ENCODE results near the gene DDX54. TPM values are rescaled to one million over a fixed set of nuclear protein-coding genes. Genes with fewer than 3 reads are reported as not detected.

Gene DDX54
- total and polyA plus RNA-seq, 4 donors, result 17.9 to 75.3 (median 51.9) TPM

GRCh38 chr12:113222730-113223531, 37.7 kb upstream of the DDX54 start:
- H3K27ac ChIP-seq (ENCODE audit: low read depth in 1 of 2, low read length in 1 of 2), result peak overlapping the region; percentile 94 to 96
- no peaks in the 10 kb centered on the region for H3K9me3 ChIP-seq (ENCODE audit: control insufficient read depth in 4 of 4, insufficient read depth in 3 of 4, low read length in 3 of 4)
- DNase-seq, result peak; percentile 75 to 96 (median 95)

GRCh38 chr12:113221997-113222729, 36.9 kb upstream of the DDX54 start:
- 15 to 26% methylated on average over 12 of the region's 12 CpGs for WGBS, 2 donors
- ATAC-seq (ENCODE audit: insufficient read depth, low FRiP score), result no peak
- no peak for DNase-seq
- Histone ChIP-seq H3K9ac (ENCODE audit: insufficient read depth in 1 of 2, low read length in 2 of 2) (peak overlapping the region; percentile 8 to 73), H3K36me3 (ENCODE audit: control insufficient read depth in 4 of 4, insufficient read depth in 4 of 4, low read length in 4 of 4) (peaks cover 0 to 3% (median under 1%) of the 10 kb centered on the region in 4 donors), H3K27me3 (ENCODE audit: control insufficient read depth in 3 of 3, insufficient read depth in 3 of 3, low read length in 2 of 3) (no peaks in the 10 kb centered on the region), H3K4me3 (peak overlapping the region; percentile 80), H3K27ac (ENCODE audit: low read depth in 1 of 2, low read length in 1 of 2) (peak overlapping the region; percentile 94 to 96), H3K4me1 (ENCODE audit: control insufficient read depth in 5 of 5, insufficient read depth in 5 of 5, low read length in 5 of 5) (peaks cover 5 to 24% (median 11%) of the 10 kb centered on the region in 5 donors), H3K9me3 (ENCODE audit: control insufficient read depth in 4 of 4, insufficient read depth in 3 of 4, low read length in 3 of 4) (no peaks in the 10 kb centered on the region)
- TF ChIP-seq, protein P1, sequence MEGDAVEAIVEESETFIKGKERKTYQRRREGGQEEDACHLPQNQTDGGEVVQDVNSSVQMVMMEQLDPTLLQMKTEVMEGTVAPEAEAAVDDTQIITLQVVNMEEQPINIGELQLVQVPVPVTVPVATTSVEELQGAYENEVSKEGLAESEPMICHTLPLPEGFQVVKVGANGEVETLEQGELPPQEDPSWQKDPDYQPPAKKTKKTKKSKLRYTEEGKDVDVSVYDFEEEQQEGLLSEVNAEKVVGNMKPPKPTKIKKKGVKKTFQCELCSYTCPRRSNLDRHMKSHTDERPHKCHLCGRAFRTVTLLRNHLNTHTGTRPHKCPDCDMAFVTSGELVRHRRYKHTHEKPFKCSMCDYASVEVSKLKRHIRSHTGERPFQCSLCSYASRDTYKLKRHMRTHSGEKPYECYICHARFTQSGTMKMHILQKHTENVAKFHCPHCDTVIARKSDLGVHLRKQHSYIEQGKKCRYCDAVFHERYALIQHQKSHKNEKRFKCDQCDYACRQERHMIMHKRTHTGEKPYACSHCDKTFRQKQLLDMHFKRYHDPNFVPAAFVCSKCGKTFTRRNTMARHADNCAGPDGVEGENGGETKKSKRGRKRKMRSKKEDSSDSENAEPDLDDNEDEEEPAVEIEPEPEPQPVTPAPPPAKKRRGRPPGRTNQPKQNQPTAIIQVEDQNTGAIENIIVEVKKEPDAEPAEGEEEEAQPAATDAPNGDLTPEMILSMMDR (IDR thresholded peaks at IDR 0.05; ENCODE audit: control extremely low read depth, extremely low read depth), result no peak

More at GRCh38 chr12:113222730-113223531, 37.7 kb upstream of the DDX54 start:
- Histone ChIP-seq H3K36me3 (ENCODE audit: control insufficient read depth in 4 of 4, insufficient read depth in 4 of 4, low read length in 4 of 4) (peaks cover 0 to 5% (median 4%) of the 10 kb centered on the region in 4 donors), H3K9ac (ENCODE audit: insufficient read depth in 1 of 2, low read length in 2 of 2) (peak overlapping the region in 1 of 2 donors; percentile 16), H3K4me3 (no peak overlapping the region), H3K4me1 (ENCODE audit: control insufficient read depth in 5 of 5, insufficient read depth in 5 of 5, low read length in 5 of 5) (peaks cover 2 to 24% (median 11%) of the 10 kb centered on the region in 5 donors), H3K27me3 (ENCODE audit: control insufficient read depth in 3 of 3, insufficient read depth in 3 of 3, low read length in 2 of 3) (no peaks in the 10 kb centered on the region)
- TF ChIP-seq, protein P1 (IDR thresholded peaks at IDR 0.05; ENCODE audit: control extremely low read depth, extremely low read depth), result no peak
- peak; percentile 9 for ATAC-seq (ENCODE audit: insufficient read depth, low FRiP score)
- 11 to 15% methylated on average over 11 of the region's 11 CpGs for WGBS, 2 donors

- peak; percentile 100 for DNase-seq
- peaks cover 3 to 24% (median 11%) of the 10 kb centered on the region in 5 donors for H3K4me1 ChIP-seq (ENCODE audit: control insufficient read depth in 5 of 5, insufficient read depth in 5 of 5, low read length in 5 of 5)
- no peaks in the 10 kb centered on the region for H3K27me3 ChIP-seq (ENCODE audit: control insufficient read depth in 3 of 3, insufficient read depth in 3 of 3, low read length in 2 of 3)
- TF ChIP-seq, protein P1 (IDR thresholded peaks at IDR 0.05; ENCODE audit: control extremely low read depth, extremely low read depth), result no peak
- H3K9me3 ChIP-seq (ENCODE audit: control insufficient read depth in 4 of 4, insufficient read depth in 3 of 4, low read length in 3 of 4), result no peaks in the 10 kb centered on the region
- peak; percentile 98 for ATAC-seq (ENCODE audit: insufficient read depth, low FRiP score)
- H3K27ac ChIP-seq (ENCODE audit: low read depth in 1 of 2, low read length in 1 of 2), result peak within 1 kb of the TSS; percentile 94 to 96
- no peaks in the 10 kb centered on the region for H3K36me3 ChIP-seq (ENCODE audit: control insufficient read depth in 4 of 4, insufficient read depth in 4 of 4, low read length in 4 of 4)
- peak within 1 kb of the TSS; percentile 80 for H3K4me3 ChIP-seq
- H3K9ac ChIP-seq (ENCODE audit: insufficient read depth in 1 of 2, low read length in 2 of 2), result peak within 1 kb of the TSS; percentile 26 to 93
- 0 to 1% methylated on average over 45 to 68 of the region's 68 CpGs for WGBS, 2 donors
These were observed 36.1 kb upstream of the DDX54 start, which contains the start of gene TPCN1 for GRCh38 chr12:113221181-113221996. TSS of gene TPCN1 (plus strand) at chr12:113221464. CDS start at chr12:113226853, 5,389 bp downstream.

Measured in lung (tissue), 12 donors.